Thoracic aorta (tissue), 2 donors: ENCODE data around the gene RFFL. TPM values are rescaled to one million over a fixed set of nuclear protein-coding genes. Genes with fewer than 3 reads are reported as not detected.

Source experiments
- ATAC-seq: fragments of 150-250 bp; one replicate; pipeline ENCODE4 v1.8.0; 2017; ENCODE audit warnings: low read depth; ENCODE audit not compliant: insufficient number of reproducible peaks, low FRiP score
- DNase-seq: peaks from one replicate; pipeline ENCODE4 v3.0.0-alpha.2; 2020; ENCODE audit warnings: low spot score
- H3K27ac ChIP-seq, 2 donors: fragments of 200-600 bp; sonication (generic); 1 replicate in 1 of 2; 2 replicates in 1 of 2; pipeline ENCODE4 v1.5.1; 2016; ENCODE audit warnings: mild to moderate bottlenecking in 2 of 2, moderate library complexity in 2 of 2
- H3K27me3 ChIP-seq: fragments of 200-600 bp; sonication (generic); replicated peaks from 2 replicates; pipeline ENCODE4 v1.6.0; 2016; ENCODE audit warnings: mild to moderate bottlenecking; ENCODE audit not compliant: insufficient read depth
- H3K36me3 ChIP-seq: fragments of 200-600 bp; sonication (generic); one replicate; pipeline ENCODE4 v1.5.1; 2016
- H3K4me1 ChIP-seq, 2 donors: fragments of 200-600 bp; sonication (generic); 1 replicate in 1 of 2; 2 replicates in 1 of 2; pipeline versions ENCODE4 v1.5.1 to v1.6.0; 2016; ENCODE audit warnings: low read depth in 2 of 2, mild to moderate bottlenecking in 1 of 2; ENCODE audit not compliant: control insufficient read depth in 1 of 2
- H3K4me3 ChIP-seq: fragments of 200-600 bp; sonication (generic); 2 replicates; pipeline ENCODE4 v1.5.1; 2016; ENCODE audit warnings: mild to moderate bottlenecking
- H3K9me3 ChIP-seq: fragments of 200-600 bp; sonication (generic); 2 replicates; pipeline ENCODE4 v1.5.1; 2016
- total RNA-seq, 2 donors: library from RNA; depleted of rRNA; stranded (reverse); fragments of >200 nt; gene quantifications; one replicate each; pipeline versions ENCODE4 v1.1.0 to v1.2.3, GENCODE V29; 2016
- TF ChIP-seq, protein P1 (sequence below): fragments of 200-600 bp; sonication (generic); IDR thresholded peaks from one replicate; pipeline ENCODE4 v1.5.1; 2019; ENCODE audit warnings: antibody characterized with exemption

Gene RFFL
- total RNA-seq, 2 donors from 2014 or later, result 22.0 to 30.9 TPM

DNA sequence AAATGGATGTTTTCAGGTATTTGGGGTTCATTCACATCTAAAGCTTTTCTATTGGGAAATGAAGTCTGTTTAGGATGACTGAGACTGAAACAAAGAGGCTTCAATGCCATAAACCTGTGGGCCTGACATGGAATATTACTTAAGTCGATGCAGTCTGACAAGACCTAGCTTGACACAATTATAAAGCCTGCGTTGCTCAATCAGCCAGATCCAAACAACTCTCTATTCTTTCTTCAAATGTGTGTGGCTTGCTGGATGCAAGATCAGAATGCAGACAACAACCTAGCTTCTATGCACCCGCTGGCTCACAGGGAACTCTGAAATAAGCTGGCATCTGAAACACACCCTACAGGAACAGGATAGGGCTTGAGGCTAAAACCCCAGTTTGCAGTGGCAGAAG is 40.0 kb downstream of the RFFL start:
- ATAC-seq, result no peak
- H3K4me3 ChIP-seq, result no peak overlapping the region
- no peak for DNase-seq
- peaks cover 17 to 21% of the 10 kb centered on the region in 2 donors for H3K4me1 ChIP-seq
- H3K27me3 ChIP-seq, result no peaks in the 10 kb centered on the region
- no peaks in the 10 kb centered on the region for H3K9me3 ChIP-seq
- TF ChIP-seq, protein P1, sequence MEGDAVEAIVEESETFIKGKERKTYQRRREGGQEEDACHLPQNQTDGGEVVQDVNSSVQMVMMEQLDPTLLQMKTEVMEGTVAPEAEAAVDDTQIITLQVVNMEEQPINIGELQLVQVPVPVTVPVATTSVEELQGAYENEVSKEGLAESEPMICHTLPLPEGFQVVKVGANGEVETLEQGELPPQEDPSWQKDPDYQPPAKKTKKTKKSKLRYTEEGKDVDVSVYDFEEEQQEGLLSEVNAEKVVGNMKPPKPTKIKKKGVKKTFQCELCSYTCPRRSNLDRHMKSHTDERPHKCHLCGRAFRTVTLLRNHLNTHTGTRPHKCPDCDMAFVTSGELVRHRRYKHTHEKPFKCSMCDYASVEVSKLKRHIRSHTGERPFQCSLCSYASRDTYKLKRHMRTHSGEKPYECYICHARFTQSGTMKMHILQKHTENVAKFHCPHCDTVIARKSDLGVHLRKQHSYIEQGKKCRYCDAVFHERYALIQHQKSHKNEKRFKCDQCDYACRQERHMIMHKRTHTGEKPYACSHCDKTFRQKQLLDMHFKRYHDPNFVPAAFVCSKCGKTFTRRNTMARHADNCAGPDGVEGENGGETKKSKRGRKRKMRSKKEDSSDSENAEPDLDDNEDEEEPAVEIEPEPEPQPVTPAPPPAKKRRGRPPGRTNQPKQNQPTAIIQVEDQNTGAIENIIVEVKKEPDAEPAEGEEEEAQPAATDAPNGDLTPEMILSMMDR, result no peak
- H3K36me3 ChIP-seq, result no peaks in the 10 kb centered on the region
- H3K27ac ChIP-seq, result peak overlapping the region; percentile 87

DNA sequence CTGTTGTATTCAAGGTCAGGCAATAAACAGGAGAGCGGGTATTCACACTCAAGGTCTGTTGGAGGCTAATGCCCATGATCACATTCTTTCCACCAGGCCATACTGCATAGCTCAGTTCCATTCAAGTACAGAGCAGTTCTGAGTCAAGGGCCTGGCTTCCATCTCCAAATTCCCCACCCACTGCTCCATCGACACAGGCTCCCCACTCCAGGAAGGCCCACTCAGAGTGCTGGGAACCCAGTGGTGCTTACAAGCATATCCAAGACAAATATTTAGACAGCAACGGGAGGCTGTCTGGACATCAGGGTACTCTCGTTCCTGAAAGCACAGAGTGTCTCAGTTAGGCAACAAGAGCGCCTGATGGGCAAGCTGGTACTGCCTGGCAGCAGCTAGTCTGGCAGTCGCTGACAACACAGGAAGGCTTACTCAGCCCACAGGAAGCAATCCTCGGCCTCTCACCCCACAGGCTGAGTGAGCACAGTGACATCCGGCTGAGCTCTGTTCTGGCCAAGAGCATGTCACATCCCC is 40.9 kb downstream of the RFFL start:
- Histone ChIP-seq H3K27ac (peak overlapping the region; percentile 87), H3K27me3 (no peaks in the 10 kb centered on the region), H3K9me3 (no peaks in the 10 kb centered on the region), H3K4me1 (peaks cover 17 to 21% of the 10 kb centered on the region in 2 donors), H3K36me3 (no peaks in the 10 kb centered on the region), H3K4me3 (no peak overlapping the region)
- DNase-seq (peak; percentile 86), ATAC-seq (peak; percentile 98)
- TF ChIP-seq, protein P1, result peak; percentile 44

DNA sequence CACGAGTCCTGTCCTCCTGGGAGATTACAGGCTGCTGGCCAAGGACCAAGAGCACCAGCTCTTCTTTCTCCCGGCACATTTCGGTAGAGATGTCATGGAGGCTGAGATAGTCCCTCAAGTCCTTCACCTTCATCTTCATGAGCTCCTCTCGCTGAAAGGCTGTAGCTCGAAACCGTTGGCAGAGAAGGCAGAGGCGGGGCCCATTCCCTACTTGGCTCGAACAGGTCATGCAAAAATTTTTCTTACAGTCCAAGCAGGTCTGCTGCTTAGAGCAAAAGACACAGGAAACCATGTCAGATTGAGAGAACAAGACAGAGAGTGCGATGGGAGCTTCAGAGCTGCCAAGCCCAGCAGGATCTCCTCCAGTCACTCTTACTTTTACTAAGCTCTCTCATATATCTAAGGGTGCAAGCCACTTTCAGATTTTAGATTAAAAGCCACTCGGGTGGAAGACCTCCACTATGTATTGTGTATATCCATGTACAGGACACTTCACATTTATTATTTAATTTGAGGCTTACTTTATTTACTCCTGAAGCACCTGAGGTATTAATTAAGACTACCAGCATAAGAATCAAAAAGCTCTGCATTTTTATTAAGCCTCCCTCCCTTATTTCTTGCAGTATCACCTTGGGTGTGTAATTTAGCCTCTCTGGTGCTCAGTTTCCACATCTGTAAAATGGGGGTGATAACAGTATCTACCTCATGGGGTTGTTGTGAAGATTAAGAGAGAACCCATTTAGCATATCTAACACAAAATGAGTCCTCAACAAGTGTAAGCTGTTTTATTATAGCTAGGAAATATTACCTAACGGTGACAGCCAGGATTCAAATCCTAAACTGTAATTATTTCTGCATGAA is 41.8 kb downstream of the RFFL start:
- Histone ChIP-seq H3K4me1 (peaks cover 17 to 21% of the 10 kb centered on the region in 2 donors), H3K9me3 (no peaks in the 10 kb centered on the region), H3K27me3 (no peaks in the 10 kb centered on the region), H3K27ac (peak overlapping the region; percentile 87), H3K36me3 (no peaks in the 10 kb centered on the region), H3K4me3 (no peak overlapping the region)
- TF ChIP-seq, protein P1, result no peak
- no peak for DNase-seq
- ATAC-seq, result no peak

DNA sequence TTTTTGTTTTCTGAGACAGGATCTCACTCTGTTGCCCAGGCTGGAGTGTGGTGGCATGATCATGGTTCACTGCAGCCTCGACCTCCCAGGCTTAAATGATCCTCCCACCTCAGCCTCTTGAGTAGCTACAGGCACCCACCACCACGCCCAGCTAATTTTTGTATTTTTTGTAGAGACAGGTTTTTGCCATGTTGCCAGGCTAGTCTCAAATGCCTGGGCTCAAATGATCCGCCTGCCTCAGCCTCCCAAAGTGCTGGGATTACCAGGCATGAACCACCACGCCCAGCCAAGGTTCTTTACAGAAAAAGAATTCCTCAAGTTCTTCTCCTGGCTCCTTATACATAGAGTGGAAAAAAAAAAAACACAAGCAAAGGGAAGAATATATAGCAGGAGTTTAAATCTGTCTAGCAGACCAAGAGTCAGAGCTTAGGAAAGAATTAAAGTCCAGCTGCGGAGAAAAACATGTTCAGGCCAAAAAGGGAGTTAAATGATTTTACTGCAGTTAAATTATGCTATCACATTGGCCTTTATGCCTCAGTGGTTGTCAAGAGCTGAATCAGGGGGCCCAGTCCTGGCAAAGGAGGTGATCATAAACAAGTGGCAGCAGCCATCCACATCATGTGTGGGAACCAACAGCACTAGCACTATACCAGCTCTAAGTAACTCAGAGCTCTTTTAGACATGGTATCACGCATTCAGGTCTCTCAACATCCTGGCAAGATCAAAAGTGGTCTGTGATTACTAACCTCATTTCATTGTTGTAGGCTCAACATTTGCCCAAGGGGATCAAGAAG is 43.9 kb downstream of the RFFL start:
- peaks cover 20% of the 10 kb centered on the region for H3K36me3 ChIP-seq
- peak overlapping the region in 1 of 2 donors; percentile 19 for H3K27ac ChIP-seq
- peaks cover 17 to 21% of the 10 kb centered on the region in 2 donors for H3K4me1 ChIP-seq
- TF ChIP-seq, protein P1, result no peak
- ATAC-seq, result no peak
- no peak for DNase-seq
- no peaks in the 10 kb centered on the region for H3K27me3 ChIP-seq
- no peak overlapping the region for H3K4me3 ChIP-seq
- H3K9me3 ChIP-seq, result no peaks in the 10 kb centered on the region

DNA sequence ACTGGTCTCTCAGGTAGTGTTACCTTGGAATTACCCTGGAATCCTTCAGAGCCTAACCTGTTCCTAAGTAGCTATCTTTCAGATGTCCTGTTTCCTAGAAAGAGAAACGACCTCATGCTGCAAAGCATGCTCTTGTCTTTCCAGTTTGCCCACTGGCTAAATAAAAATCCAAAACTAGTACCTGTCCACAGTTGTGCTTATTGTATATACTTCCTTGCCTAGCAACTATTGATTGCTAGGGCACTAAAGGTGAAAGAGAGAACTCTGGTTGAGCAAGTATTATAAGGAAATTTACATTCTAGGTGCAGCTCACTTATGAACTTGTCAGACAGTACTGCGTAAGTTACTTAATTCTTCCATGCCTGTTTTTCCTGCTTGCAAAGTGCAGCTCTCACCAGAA is 44.7 kb downstream of the RFFL start:
- TF ChIP-seq, protein P1, result no peak
- no peak overlapping the region for H3K27ac ChIP-seq
- ATAC-seq, result no peak

More for the DNA sequence above, 44.7 kb downstream of the RFFL start:
- H3K4me3 ChIP-seq, result no peak overlapping the region
- no peak for DNase-seq
- H3K36me3 ChIP-seq, result peaks cover 20% of the 10 kb centered on the region
- H3K4me1 ChIP-seq, result peaks cover 17 to 21% of the 10 kb centered on the region in 2 donors
- no peaks in the 10 kb centered on the region for H3K9me3 ChIP-seq
- H3K27me3 ChIP-seq, result no peaks in the 10 kb centered on the region
